ENCODE results near the gene TRIO. TPM values are rescaled to one million over a fixed set of nuclear protein-coding genes. Genes with fewer than 3 reads are reported as not detected.

TRIO gene
- total RNA-seq, 1 donor from 2014 or later = 111 TPM

DNA sequence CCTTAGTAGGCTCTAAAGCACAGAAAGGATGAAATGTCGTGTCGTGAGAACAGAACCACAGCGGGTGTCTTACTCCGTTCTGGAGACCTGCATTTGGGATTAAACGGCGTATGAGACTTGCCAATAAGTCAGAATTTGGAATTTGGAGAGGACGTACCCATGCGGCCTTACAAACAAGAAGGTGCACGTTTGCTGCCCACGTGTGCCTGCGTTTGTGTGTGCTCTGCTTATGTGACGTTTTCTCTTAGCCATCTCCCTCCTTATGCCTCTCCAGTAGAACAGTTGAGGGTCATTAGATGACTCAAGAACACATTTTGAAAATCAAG is 266.9 kb downstream of the TRIO start:
- DNase-seq (ENCODE audit: low spot score) = no peak

DNA sequence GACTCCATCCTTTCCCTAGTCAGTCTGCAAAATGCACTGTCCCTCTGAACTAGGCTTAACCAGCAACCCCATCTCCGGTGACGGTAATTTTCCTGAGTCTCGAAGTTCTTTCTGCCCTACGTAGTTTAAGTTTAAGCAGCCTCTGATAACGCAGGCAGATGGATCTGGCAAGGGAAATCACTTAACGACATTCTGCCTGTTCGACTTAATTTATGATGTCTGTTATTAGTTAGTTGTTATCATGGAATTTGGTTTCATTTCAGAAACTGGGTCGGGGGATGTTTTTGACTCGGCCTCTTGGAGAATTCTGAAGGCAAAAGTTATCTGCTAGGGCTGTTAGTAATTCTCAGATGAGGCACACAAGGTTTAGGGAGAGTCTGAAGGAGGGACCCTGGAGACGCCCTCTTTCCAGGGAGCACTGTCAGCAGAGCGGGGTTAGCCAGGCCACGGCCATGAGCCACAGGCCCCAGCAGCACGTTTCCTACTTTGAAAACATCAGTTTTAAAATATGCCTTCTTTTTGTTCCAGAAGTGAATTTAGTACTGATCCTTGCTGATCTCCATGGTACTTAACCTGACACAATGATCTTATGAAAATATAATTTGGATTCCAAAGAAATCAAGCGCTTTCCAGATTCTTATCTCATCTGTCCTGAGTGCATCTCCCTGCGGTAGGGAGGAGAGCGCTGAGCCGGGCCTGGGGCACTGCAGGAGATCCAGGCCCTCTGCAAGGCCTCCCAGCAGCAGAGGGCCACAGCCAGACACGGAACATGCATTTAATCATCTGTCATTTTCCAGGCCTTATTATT is 267.5 kb downstream of the TRIO start:
- DNase-seq (ENCODE audit: low spot score) = no peak

DNA sequence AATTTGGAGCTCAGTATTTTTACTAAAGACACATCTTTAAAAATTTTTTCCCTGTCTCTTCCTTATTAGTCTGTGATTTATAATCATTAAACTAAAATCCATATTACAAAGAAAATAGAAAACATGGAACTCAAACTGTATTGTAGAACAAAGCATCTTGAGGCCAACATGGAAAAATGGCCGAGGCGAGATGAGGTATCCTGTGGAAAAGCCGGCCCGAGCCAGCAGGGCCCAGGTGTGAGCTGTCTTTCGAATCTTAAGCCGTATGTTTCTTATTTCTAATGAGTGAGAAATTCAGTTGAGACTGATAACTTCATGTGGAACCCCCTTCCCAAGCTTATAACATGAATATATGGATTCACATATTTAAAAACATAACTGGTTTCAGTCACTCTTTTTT is 268.1 kb downstream of the TRIO start:
- no peak for DNase-seq (ENCODE audit: low spot score)

DNA sequence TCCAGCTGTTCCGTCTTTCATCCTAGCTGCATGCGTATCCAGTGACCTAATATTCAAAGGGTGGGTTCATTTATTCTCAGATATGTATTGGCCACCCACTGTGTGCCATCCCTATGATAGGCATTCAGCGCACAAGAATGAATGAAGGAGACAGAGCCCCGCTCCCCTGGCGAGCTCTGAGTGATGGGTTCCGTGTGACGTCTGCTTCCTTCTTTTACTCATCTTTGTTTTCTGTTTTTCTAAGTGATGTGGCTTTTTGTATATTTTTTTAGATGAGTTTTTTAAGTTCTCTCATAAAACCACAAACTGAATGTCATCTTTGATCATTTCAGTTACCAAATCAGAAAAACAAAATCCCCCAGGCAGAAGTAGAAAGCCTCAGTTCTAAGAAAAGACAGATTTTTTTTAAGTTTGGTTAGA is 270.2 kb downstream of the TRIO start:
- no peak for DNase-seq (ENCODE audit: low spot score)

DNA sequence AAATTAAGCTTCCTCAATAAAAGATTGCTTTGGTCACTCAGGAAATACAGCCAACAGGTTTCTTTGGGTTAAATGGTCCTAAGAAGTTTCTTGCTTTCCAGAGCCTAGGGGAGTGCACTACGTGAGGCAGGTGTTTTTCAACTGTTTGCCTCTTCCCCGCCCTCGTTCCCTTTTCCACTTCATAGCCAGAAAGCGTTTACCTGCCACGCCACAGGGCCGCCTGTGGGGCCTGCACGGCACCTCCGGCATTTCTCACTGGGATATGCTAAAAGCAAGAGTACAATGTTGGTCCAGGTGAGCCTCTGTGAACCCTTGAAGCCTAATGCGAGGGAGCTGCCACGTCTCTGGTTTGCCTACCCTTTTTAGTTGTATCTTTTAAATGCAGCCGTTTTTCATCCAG is 270.9 kb downstream of the TRIO start:
- no peak for DNase-seq (ENCODE audit: low spot score)

DNA sequence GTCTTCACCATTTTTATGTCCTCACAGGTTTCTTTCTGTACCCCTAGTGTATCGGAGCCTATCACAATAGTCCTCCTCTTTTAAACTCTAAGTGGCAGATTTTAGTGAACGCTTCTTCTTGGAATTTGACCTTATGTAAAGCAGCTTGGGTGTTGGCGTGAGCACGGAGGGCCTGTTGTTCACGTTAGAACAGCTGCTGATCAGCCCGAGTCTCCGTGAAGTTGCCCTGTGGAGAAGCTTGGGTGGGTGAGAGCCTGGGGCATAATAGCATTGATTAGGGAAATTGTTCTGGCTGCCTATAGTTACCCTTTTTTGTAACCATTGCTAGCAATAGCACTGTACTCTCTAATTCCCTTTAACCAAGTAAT is 271.5 kb downstream of the TRIO start:
- DNase-seq (ENCODE audit: low spot score) = no peak

DNA sequence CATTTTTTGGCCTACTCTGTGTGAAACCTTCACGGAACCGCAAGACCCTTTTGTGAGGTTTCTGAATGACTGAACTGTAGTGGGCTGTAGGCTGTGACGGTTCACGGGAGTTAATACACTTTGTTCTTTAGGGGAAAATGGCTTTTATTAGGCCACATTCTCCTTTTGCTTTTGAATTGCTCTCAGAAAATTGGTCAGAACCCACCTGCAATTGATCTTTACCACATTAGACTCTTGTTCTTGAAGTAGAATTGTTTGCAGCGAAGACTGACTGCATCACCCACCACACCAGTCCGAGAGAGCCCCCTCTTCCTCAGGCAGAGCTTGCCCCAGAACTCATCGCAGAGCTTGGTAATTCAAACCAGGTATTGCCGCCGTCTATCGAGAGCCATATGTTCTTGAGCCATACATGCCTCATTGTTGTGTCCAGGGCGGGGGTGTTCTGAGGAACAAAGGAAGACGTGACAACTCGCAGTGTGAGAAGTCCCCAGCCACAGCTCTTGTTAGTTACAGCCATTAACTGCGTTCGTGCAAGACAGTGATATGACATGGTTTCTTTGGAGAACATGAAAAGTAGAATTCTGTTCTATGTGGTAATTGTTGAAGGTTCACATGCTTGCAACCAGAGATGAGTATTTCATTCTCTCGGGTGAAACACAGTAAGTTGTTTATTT is 272.0 kb downstream of the TRIO start:
- DNase-seq (ENCODE audit: low spot score) = no peak

DNA sequence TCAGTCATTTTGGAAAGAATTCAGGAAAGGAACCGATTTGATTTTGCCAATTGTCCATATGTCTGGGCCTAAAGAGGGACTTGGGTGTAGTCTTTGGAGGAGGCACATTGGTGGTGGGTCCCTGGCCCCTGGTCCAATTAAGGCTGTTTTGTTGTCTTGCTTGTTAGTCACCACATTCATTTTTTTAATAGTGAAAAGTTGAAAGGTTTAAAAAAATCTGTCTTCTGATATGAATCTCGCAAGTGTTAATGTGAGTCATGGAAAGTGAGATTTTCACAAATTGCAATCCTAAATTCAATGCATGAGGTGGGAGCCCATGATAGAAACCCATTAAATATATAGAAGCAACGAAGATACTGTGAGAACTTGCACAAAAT is 272.5 kb downstream of the TRIO start:
- DNase-seq (ENCODE audit: low spot score) = no peak

DNA sequence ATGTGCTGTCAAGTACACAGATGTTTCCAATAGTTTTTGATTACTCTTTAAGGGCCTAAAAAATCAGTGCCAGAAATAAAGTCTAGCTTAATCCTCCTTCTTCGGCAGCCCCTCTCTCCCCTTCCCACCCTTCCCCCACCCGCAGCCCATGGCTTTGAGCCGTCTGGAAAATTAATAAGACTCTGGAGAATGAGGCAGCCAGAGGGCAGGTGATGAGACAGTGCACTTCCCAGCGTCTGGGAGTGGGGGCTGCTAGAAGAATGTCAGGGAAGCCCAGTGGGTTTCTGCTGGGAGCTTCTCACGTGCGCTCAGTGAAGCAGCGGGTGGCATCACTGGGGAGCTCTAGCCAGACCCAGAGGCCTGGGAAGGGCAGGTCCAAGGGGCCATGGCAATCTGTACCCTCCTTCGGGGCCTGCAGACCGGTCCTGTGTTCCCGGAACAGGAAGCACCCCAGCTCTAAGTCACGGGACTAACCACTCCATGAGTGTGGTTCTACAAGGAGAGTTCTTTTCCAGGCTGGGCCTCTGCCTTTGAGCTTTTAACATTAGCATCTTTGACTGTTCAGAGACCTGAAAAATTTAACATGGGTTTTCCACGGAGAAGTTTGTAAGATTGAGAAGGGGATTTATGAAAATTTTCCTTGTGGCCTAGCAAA is 273.6 kb downstream of the TRIO start:
- no peak for DNase-seq (ENCODE audit: low spot score)

DNA sequence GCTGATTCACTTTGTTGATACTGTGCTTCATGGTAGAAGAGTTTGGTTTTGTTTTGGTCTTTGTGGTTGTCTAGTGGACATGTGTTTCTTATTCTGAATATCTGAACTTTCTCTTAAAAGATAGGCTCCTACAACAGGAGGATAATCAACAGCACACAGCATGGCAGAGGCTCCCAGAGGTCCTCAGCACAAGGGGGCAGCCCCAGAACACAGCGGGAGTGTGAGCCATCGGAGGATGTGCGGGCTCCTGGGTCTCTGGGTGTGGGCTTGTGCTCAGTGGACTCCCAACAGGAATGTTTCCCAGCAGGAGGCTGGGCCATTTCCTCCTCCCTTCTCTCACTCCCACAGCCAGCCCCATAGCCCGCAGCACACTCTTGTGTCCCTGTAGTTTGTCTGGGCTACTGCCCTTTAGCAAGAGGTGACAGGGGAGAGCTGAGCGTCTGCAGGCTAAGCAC is 274.2 kb downstream of the TRIO start:
- peak; percentile 28 for DNase-seq (ENCODE audit: low spot score)

DNA sequence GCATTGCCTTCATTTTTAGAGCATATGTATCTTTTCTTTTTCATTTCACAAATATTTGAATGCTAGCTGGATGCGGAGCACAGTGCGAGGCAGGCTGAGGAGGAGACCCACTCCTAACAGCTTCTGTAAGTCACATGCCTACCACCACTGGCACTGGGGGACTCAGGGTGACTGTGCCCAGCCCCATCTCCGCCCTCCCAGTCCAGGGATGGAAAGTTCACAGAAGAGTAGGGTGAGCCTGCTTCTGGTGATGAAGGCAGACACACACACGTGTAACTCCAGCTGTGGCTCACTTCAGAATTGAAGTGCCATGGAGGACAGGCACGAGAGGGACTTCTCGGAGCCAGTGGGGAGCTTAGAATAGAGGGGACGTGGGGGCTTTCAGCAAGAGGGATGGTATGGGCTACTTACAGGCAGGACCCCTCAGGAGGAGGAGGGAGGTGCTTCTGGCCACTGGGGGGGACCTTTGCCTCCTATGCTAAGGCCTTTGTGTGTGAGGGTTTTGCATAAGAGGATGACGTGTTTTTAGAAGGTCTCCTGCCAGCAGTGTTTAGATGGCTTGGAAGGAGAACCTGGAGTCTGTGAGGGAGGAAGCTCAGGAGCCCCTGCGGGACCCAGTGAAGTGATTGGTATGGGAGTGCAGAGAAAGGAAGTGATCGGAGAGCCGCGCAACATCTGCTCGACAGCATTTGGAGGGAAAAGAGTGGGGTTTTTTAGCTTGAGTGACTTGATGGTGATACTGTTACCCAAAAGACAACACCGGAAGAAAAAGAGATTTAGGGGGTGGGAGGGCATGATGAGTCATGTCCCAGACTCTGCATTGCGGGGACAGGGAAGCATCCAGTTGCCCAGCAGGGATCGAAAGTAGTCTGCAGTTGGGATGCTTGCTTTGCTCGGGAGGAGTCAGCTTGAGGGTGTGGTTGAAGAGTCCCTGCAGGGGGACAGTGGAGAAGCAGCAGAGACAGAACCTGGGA is 274.9 kb downstream of the TRIO start:
- no peak for DNase-seq (ENCODE audit: low spot score)

DNA sequence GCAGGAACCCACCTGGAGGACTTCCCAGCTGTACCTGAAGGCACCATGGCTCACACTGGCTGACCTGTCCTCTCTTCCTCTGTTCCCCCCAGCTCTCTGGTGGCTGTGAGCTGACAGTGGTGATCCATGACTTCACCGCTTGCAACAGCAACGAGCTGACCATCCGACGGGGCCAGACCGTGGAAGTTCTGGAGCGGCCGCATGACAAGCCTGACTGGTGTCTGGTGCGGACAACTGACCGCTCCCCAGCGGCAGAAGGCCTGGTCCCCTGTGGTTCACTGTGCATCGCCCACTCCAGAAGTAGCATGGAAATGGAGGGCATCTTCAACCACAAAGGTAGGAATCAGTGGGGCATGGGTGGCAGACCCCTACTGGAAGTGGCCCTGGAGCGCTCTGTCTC is 276.5 kb downstream of the TRIO start:
- no peak for DNase-seq (ENCODE audit: low spot score)

DNA sequence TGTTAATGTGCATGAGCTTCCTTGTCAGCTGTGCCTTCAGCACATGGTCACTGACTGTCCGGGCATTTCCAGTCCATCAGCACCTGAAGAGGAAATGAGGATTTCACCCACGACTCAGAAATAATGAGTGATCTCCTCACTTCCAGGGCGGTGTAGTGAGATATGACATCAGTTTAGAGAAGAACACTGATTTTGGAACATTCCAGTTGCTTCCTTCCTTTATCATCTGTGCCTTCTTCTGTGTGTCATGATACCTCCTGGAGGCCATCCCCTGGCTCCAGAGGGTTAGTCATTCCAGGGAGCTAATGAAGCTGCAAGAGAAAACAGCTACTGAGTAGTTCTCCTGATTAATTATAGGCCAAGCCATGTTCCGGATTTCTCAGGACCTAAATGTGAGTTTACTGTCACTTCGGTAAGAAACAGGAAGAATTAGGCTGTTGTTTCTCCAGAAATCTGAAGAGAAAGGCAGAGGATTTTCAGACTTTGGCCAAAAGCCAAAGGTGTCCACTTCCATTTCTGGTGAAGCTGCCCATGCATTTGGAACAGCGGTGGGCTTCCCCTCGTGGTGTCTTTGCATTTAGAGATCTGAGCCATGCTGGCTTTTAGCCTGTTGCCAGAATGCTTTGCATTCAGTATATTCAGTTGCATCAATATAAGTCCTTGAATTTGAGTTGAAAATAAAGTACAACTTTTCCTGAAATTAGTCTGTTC is 277.1 kb downstream of the TRIO start:
- no peak for DNase-seq (ENCODE audit: low spot score)

DNA sequence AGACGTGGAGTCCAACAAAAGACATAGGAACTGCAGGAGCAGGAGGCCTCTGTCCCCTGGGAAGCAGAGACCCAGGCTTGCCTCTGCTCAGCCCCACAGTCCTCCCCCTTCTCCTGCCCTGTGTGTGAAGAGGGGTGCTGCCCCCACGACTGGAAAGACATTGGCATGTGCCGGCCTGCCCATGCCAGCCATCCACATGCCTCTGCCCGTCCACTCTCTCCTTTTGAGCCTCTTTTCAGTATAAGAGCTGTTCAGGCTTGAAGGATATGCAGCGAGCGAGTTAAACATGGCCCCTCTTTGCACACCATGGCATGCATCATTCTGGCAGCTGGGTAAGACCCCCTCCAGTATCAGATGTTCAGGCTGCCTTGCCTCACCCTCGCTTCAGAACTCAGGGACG is 278.7 kb downstream of the TRIO start:
- DNase-seq (ENCODE audit: low spot score) = no peak

DNA sequence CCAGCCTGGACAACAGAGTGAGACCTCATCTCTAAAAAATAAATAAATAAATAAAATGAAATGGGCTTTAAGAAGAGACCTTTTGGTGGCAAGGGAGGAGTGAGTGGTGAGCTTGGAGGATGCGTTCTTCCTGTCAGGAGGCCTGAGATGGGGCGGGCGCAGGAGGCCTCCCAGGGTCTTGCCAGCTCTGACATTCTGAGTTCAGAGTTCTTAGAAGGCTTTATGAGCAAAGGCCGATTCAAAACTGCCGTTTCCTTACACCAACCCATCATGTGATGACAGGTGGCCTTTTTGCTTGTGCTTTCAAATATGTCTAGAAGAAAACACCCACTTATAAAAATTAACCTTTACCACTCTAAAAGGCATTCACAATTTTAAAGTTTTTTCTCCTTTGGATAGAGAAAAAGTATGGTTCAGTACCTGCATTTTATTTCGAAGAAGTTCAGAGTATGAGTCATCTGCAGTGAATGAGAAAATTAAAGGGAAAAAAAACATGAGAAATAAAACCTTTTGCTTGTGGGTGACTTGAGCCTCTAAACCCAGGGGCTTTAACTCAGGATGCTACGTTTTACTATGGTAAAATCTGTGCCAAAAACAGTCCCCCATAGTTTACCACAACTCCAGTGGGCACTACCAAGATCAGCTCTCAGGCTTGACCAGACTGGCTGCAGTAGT is 281.0 kb downstream of the TRIO start:
- no peak for DNase-seq (ENCODE audit: low spot score)

DNA sequence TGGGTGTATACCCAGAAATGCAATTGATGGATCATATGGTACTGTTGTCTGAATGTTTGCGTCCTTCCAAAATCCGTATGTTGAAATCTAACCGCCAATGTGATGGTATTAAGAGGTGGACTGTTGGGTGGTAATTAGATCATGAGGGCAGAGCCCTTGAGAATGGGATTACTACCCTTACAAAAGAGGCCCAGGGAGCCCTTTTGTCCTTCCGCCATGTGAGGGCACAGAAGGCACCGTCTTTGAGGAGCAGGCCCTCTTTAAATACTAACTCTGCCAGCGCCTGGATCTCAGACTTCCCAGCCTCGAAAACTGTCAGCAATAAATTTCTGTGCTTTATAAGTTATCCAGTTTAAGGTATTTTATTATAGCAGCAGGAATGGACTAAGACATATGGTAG is 282.4 kb downstream of the TRIO start:
- no peak for DNase-seq (ENCODE audit: low spot score)

DNA sequence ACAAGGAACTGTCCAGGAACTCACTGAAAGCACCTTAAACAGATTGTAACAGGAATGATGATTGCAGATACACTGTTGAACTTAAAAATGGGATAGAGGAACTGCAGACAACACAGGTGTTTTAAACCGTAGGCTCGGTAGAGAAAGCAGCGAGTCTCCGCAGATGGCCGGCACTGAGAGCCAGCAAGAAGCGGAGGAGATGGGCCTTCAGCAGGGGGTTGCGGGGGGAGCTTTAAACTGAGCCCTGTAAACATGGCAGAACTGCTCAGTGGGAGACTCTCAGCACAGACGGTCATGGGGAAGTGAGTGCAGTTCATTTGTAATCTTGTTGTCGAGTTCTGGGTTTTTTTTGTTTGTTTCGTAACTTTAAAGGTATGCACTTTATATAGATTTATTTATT is 283.4 kb downstream of the TRIO start:
- DNase-seq (ENCODE audit: low spot score) = no peak

DNA sequence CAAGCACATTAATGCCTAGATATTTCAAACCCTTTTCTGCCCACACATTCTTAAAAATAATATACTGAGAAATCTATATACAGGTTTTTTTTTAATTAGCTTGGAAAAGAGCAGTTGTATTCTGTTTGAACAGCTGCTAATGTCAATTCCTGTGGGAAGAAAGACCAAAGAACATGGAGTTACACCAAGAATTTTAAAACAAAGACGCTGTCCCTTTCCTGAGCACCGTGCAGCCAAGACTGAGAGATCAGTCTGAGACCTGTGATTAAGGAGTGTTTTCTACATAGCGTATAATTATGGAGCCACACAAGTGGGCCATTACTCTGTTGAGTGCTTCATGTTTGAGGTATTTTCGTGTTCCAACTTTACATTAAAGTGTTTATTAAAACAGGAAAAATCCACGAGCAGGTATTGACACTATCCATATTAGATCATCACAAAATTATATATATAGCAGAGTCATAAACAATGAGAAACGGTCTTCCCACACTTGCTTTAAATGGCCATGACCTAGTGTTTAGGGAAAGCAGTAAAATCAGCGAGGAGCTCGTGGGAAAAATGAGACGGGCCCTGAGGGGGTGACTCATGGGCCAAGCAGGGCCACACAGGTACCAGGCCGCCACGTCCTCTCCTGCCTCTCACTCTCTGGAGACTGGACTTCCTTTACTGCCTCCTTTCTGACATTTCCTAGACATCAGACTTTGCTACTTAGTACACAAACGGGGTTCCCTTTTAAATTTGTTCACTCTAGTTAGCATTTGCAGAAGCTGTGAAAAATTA is 285.4 kb downstream of the TRIO start:
- no peak for DNase-seq (ENCODE audit: low spot score)

DNA sequence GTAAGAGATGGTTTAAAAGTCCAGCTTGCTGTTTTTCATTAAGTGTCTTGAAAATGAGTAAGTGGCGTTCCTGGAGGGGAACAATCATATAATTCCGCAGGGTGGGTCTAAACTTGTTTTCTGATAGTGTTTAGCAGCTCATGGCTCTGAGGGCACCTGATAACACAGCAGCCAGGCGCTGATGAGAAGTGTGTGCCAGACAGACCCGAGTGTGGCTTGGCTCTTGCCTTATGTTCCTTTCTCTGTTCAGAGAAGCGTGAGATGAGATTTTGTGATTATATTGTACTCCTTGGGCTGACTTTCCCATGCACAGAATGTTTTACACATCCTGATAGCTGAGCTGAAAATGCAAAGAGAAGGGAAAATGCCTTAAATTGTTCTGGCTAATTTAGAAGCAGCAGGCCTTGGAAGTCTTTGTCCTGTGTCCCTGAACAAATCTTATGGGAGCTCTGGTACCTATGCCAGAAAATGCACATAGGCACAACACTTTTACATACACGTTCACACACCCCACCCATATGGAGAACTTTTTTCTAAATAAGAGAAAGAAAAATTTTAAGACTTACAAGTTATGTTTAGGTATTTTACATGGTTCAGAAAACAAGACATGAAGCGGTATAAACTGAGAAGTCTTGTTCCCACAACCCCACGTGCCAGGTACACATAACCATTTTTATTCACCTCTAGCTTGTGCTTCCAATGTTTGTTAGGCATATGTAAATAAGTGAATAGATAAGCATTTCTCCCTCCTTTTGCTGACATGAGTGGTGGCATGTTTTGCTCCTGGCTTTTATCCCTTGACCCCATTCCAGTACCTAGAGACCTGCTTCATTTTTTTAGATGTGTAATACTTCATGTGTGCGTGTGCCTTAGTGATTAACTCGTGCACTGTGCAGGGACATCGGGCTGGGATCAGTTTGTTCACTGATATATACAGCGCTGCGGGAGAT is 286.2 kb downstream of the TRIO start:
- no peak for DNase-seq (ENCODE audit: low spot score)
